Panc1 (cell line): Measurements from ENCODE around the gene ANP32B. TPM values are rescaled to one million over a fixed set of nuclear protein-coding genes. Genes with fewer than 3 reads are reported as not detected.

Experiments used
- ATAC-seq: fragments of 200-7000 bp; cut with Tn5 transposase; 2 replicates; pipeline ENCODE4 v1.9.1; 2020; ENCODE audit warnings: mild to moderate bottlenecking, moderate library complexity
- BruUV-seq: library from RNA; stranded (reverse); fragments of 400-500 nt; replicated peaks from 2 replicates; lab custom pipeline; 2021; lab: Mats Ljungman, UMichigan
- CTCF ChIA-PET: fragments of 300-600 bp; sonication (Branson Sonifier 250); formaldehyde crosslinking; loops from one replicate; lab custom pipeline; 2022; ENCODE audit warnings: antibody characterized with exemption; lab: Charles Lee
- POLR2A ChIA-PET: fragments of 300-600 bp; sonication (Branson Sonifier 250); formaldehyde crosslinking; loops from one replicate; lab custom pipeline; 2022; ENCODE audit warnings: antibody characterized with exemption; lab: Charles Lee
- DNase-seq: peaks from one replicate; pipeline ENCODE4 v3.0.0-alpha.2; 2010; ENCODE audit warnings: low read depth, low spot score
- H3K27ac ChIP-seq: 2 replicates; pipeline ENCODE4 v1.5.1; 2011; ENCODE audit warnings: mild to moderate bottlenecking, low read length, inconsistent platforms
- H3K27me3 ChIP-seq: fragments of 200-500 bp; sonication (Bioruptor generic); 2 replicates; pipeline ENCODE4 v1.6.0; 2014; ENCODE audit warnings: low read length, inconsistent platforms; ENCODE audit not compliant: control insufficient read depth, insufficient read depth
- H3K36me3 ChIP-seq: fragments of 200-500 bp; sonication (Bioruptor generic); 2 replicates; pipeline ENCODE4 v1.5.1; 2014; ENCODE audit warnings: inconsistent platforms, mild to moderate bottlenecking, low read length, moderate library complexity; ENCODE audit not compliant: control insufficient read depth, insufficient read depth
- H3K4me1 ChIP-seq: 2 replicates; pipeline ENCODE4 v1.5.1; 2011; ENCODE audit warnings: inconsistent platforms, mild to moderate bottlenecking, low read length, moderate library complexity; ENCODE audit not compliant: control insufficient read depth, insufficient read depth
- H3K4me3 ChIP-seq, 2 experiments: 2 replicates each; pipeline ENCODE4 v1.5.1; 2011 to 2012; ENCODE audit warnings: low read depth in 2 of 2, low read length in 2 of 2, mild to moderate bottlenecking in 2 of 2, inconsistent platforms in 1 of 2, moderate library complexity in 1 of 2
- H3K9me3 ChIP-seq: fragments of 200-500 bp; sonication (Bioruptor generic); 2 replicates; pipeline ENCODE4 v1.5.1; 2014; ENCODE audit warnings: low read depth, mild to moderate bottlenecking, inconsistent platforms, low read length, moderate library complexity; ENCODE audit not compliant: control insufficient read depth, insufficient read depth
- POLR2AphosphoS5 ChIP-seq: IDR thresholded peaks from 2 replicates; pipeline ENCODE4 v1.6.1; 2012; ENCODE audit warnings: mild to moderate bottlenecking, low read depth, low read length, moderate library complexity
- REST ChIP-seq, 2 experiments: IDR thresholded peaks; 2 replicates each; pipeline ENCODE4 v1.6.1; 2011 to 2012; ENCODE audit warnings: low read depth in 2 of 2, control low read depth in 1 of 2, low read length in 1 of 2, mild to moderate bottlenecking in 1 of 2, moderate library complexity in 1 of 2; ENCODE audit not compliant: insufficient read depth in 1 of 2
- SIN3A ChIP-seq: IDR thresholded peaks from 2 replicates; pipeline ENCODE4 v1.6.1; 2012; ENCODE audit warnings: low read depth, mild to moderate bottlenecking, low read length, moderate library complexity, borderline replicate concordance; ENCODE audit not compliant: insufficient read depth
- TCF7L2 ChIP-seq: IDR thresholded peaks from 2 replicates; pipeline ENCODE4 v1.6.1; 2011; ENCODE audit warnings: mild to moderate bottlenecking, low read depth, low read length, inconsistent platforms
- in situ Hi-C: cut with HindIII; loops from 2 replicates; pipeline ENCODE4 v1.10.0; 2016; ENCODE audit warnings: low sequenced_read_pairs, low pct_unique_long_range_greater_than_20kb
- intact Hi-C: fragments of 100-400 bp; cut with micrococcal nuclease; formaldehyde crosslinking; loops from one replicate; pipeline ENCODE4 v1.10.0; 2022; ENCODE audit not compliant: unreplicated experiment
- total RNA-seq: library from RNA; stranded (reverse); gene quantifications from one replicate; pipeline ENCODE4 v1.2.1, GENCODE V29; 2021; ENCODE audit not compliant: unreplicated experiment
- TF ChIP-seq, protein P1 (sequence below): fragments of 450-650 bp; IDR thresholded peaks from 2 replicates; pipeline ENCODE4 v1.5.1; 2017; ENCODE audit warnings: mild to moderate bottlenecking

Gene ANP32B
- total RNA-seq, 1 experiment from 2014 or later: 109 TPM

DNA sequence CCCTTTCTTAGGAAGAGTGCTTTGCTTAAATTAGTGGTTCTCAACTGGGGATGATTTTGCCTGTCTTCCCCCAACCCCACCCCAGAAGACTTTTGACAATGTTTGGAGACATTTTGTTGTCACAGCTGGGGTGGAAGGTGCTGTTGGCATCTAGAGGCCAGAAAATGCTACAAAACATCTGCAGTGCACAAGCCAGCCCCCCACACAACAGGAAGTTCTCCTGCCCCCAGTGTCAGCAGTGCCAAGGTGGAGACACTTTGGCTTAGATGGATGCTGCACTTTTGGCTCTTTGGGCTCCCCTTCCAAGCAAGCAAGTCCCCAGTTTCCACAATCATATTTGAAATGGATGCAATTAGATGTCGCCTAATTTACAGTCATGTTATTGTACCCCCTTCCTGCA lies 47.9 kb upstream of the ANP32B start:
- Histone ChIP-seq H3K9me3 (no peaks in the 10 kb centered on the region), H3K27ac (no peak overlapping the region), H3K27me3 (peaks cover 7% of the 10 kb centered on the region), H3K4me3 (no peak overlapping the region), H3K36me3 (no peaks in the 10 kb centered on the region), H3K4me1 (no peaks in the 10 kb centered on the region)
- no TSS peak for BruUV-seq
- CTCF ChIA-PET: no interaction called here
- DNase-seq (no peak), ATAC-seq (no peak)
- POLR2A ChIA-PET: no interaction called here
- TF ChIP-seq REST (IDR thresholded peaks at IDR 0.05; ENCODE audit: insufficient read depth in 1 of 2, low read depth in 2 of 2, low read length in 1 of 2): no peak
- TF ChIP-seq, protein P1, sequence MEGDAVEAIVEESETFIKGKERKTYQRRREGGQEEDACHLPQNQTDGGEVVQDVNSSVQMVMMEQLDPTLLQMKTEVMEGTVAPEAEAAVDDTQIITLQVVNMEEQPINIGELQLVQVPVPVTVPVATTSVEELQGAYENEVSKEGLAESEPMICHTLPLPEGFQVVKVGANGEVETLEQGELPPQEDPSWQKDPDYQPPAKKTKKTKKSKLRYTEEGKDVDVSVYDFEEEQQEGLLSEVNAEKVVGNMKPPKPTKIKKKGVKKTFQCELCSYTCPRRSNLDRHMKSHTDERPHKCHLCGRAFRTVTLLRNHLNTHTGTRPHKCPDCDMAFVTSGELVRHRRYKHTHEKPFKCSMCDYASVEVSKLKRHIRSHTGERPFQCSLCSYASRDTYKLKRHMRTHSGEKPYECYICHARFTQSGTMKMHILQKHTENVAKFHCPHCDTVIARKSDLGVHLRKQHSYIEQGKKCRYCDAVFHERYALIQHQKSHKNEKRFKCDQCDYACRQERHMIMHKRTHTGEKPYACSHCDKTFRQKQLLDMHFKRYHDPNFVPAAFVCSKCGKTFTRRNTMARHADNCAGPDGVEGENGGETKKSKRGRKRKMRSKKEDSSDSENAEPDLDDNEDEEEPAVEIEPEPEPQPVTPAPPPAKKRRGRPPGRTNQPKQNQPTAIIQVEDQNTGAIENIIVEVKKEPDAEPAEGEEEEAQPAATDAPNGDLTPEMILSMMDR: no peak
- no peak for TF ChIP-seq POLR2AphosphoS5
- TF ChIP-seq SIN3A: no peak
- no peak for TF ChIP-seq TCF7L2
- intact Hi-C loops (no loop called here), in situ Hi-C loops (no loop called here)

DNA sequence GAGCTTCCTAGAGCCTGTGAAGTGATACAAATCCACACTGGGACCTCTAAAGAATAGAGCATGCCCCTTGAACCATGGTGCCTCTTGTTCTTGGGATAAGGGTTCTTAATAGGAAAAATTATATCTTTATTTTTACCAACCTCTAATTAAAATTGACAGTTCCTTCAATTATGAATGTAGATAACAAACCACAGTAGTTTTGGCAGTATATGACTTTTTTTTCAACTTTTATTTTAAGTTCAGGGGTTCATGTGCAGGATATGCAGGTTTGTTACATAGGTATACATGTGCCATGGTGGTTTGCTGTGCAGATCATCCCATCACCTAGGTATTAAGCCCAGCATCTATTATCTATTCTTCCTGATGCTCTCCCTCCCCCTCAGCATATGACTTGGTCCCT lies 46.1 kb upstream of the ANP32B start:
- ChIA-PET POLR2A (no interaction called here), CTCF (interaction anchor here (0.5 kb wide), 1 partner anchor 84 kb away, joined by 3 read pairs; no protein-coding TSS in a partner anchor)
- DNase-seq: no peak
- in situ Hi-C loops: no loop called here
- no peaks in the 10 kb centered on the region for H3K9me3 ChIP-seq
- no peak overlapping the region for H3K27ac ChIP-seq
- TF ChIP-seq, protein P1: no peak
- TF ChIP-seq POLR2AphosphoS5: no peak
- no peak for TF ChIP-seq REST (IDR thresholded peaks at IDR 0.05; ENCODE audit: insufficient read depth in 1 of 2, low read depth in 2 of 2, low read length in 1 of 2)
- no peak for TF ChIP-seq SIN3A
- TF ChIP-seq TCF7L2: no peak
- H3K27me3 ChIP-seq: peaks cover 7% of the 10 kb centered on the region
- no peaks in the 10 kb centered on the region for H3K36me3 ChIP-seq
- intact Hi-C loops: no loop called here
- no TSS peak for BruUV-seq
- no peak for ATAC-seq
- H3K4me1 ChIP-seq: no peaks in the 10 kb centered on the region
- no peak overlapping the region for H3K4me3 ChIP-seq
